Left lung (tissue), 10 donors: Measurements from ENCODE around the gene CSK. TPM values are rescaled to one million over a fixed set of nuclear protein-coding genes. Genes with fewer than 3 reads are reported as not detected.
A peak's percentile ranks its signal among the peaks of the same experiment; 100 is the strongest.

Source experiments
- ATAC-seq: fragments of 200-7000 bp; cut with Tn5 transposase; one replicate; pipeline ENCODE4 v1.9.1; 2020; ENCODE audit warnings: moderate library complexity
- DNase-seq, 4 donors: peaks; one replicate each; pipeline ENCODE4 v3.0.0-alpha.2; 2013 to 2020
- H3K27ac ChIP-seq, 2 donors: fragments of 200-600 bp; sonication (generic) in 1 of 2; one replicate each; pipeline versions ENCODE4 v1.5.0 to v1.8.0; 2020 to 2021
- H3K27me3 ChIP-seq, 2 donors: fragments of 200-600 bp; sonication (generic) in 1 of 2; one replicate each; pipeline versions ENCODE4 v1.5.0 to v1.8.0; 2020 to 2021
- H3K36me3 ChIP-seq, 2 donors: fragments of 200-600 bp; sonication (generic) in 1 of 2; one replicate each; pipeline versions ENCODE4 v1.5.0 to v1.8.0; 2020 to 2021
- H3K4me1 ChIP-seq, 2 donors: fragments of 200-600 bp; one replicate each; pipeline ENCODE4 v1.8.0; 2021
- H3K4me3 ChIP-seq, 2 donors: fragments of 200-600 bp; sonication (generic) in 1 of 2; one replicate each; pipeline versions ENCODE4 v1.5.0 to v1.8.0; 2020 to 2021; ENCODE audit warnings: mild to moderate bottlenecking in 1 of 2
- H3K9me3 ChIP-seq, 2 donors: fragments of 200-600 bp; sonication (generic) in 1 of 2; one replicate each; pipeline versions ENCODE4 v1.5.0 to v1.8.0; 2020 to 2021
- CTCF ChIP-seq, 2 donors: fragments of 200-600 bp; sonication (generic) in 1 of 2; IDR thresholded peaks; one replicate each; pipeline versions ENCODE4 v1.5.0 to v1.8.0; 2021; ENCODE audit warnings: antibody characterized with exemption in 2 of 2
- intact Hi-C, 2 donors: fragments of 100-400 bp; cut with DNase I; formaldehyde crosslinking; loops; one replicate each; pipeline versions ENCODE4 v1.11.2 to v1.14.2; 2022
- polyA plus RNA-seq, 6 donors: library from polyadenylated mRNA; unstranded; fragments of 120-200 nt; gene quantifications; one replicate each; pipeline ENCODE4 v1.2.1, GENCODE V29; 2013; ENCODE audit not compliant: insufficient read length in 6 of 6
- total RNA-seq, 2 donors: library from RNA; stranded (reverse); fragmentation: NEBNext Ultra II Directional; extraction: Animal tissue kit (Norgen Biotek cat#: 25700); gene quantifications; one replicate each; pipeline ENCODE4 v1.2.1, GENCODE V29; 2021
- donor health status: DM: no; HTN: yes; CAD: no.
- donor health status: DM: no; HTN: no; CAD: no.

The CSK gene
- total and polyA plus RNA-seq, 8 donors = 41.5 to 101 (median 49.7) TPM

- ATAC-seq (no peak), DNase-seq (peak in 1 of 4 donors; percentile 2)
- Histone ChIP-seq H3K9me3 (no peaks in the 10 kb centered on the region), H3K27me3 (peaks cover 0 to 4% of the 10 kb centered on the region in 2 donors), H3K4me1 (peaks cover 5 to 26% of the 10 kb centered on the region in 2 donors), H3K36me3 (no peaks in the 10 kb centered on the region), H3K27ac (no peak overlapping the region), H3K4me3 (no peak overlapping the region)
- no peak for TF ChIP-seq CTCF (IDR thresholded peaks at IDR 0.05)
- intact Hi-C loops = loop anchor here (2.0 to 10.0 kb wide), 3 partner anchors 135 to 183 kb away; no protein-coding TSS in a partner anchor
Measured at GRCh38 chr15:74769463-74770025, 12.3 kb upstream of the CSK start.

- Histone ChIP-seq H3K4me1 (peaks cover 5 to 34% of the 10 kb centered on the region in 2 donors), H3K27ac (no peak overlapping the region), H3K9me3 (no peaks in the 10 kb centered on the region), H3K27me3 (peaks cover 0 to 4% of the 10 kb centered on the region in 2 donors), H3K36me3 (no peaks in the 10 kb centered on the region), H3K4me3 (no peak overlapping the region)
- DNase-seq = peak in 1 of 4 donors; percentile 26
- ATAC-seq = no peak
- no peak for TF ChIP-seq CTCF (IDR thresholded peaks at IDR 0.05)
- intact Hi-C loops = loop anchor here in 1 of 2 donors (5.0 kb wide), 1 partner anchor 182 kb away; no protein-coding TSS in a partner anchor
Measured at GRCh38 chr15:74770211-74770903, 11.5 kb upstream of the CSK start.

- Histone ChIP-seq H3K9me3 (no peaks in the 10 kb centered on the region), H3K4me1 (peaks cover 14 to 63% of the 10 kb centered on the region in 2 donors), H3K27me3 (peaks cover 0 to 4% of the 10 kb centered on the region in 2 donors), H3K36me3 (no peaks in the 10 kb centered on the region), H3K4me3 (no peak overlapping the region), H3K27ac (no peak overlapping the region)
- TF ChIP-seq CTCF (IDR thresholded peaks at IDR 0.05) = no peak
- ATAC-seq = no peak
- peak in 1 of 4 donors; percentile 18 for DNase-seq
- intact Hi-C loops = loop anchor here in 1 of 2 donors (5.0 kb wide), 1 partner anchor 179 kb away; no protein-coding TSS in a partner anchor
Measured at GRCh38 chr15:74773329-74773728, 8.6 kb upstream of the CSK start.

GRCh38 chr15:74773731-74774252, 8.1 kb upstream of the CSK start:
- H3K4me1 ChIP-seq = peaks cover 9 to 64% of the 10 kb centered on the region in 2 donors
- DNase-seq = peak in 1 of 4 donors; percentile 12
- H3K27ac ChIP-seq = no peak overlapping the region
- H3K4me3 ChIP-seq = no peak overlapping the region
- intact Hi-C loops = loop anchor here in 1 of 2 donors (5.0 kb wide), 1 partner anchor 179 kb away; no protein-coding TSS in a partner anchor
- no peak for TF ChIP-seq CTCF (IDR thresholded peaks at IDR 0.05)
- no peaks in the 10 kb centered on the region for H3K36me3 ChIP-seq
- H3K27me3 ChIP-seq = peaks cover 0 to 4% of the 10 kb centered on the region in 2 donors
- no peak for ATAC-seq
- H3K9me3 ChIP-seq = no peaks in the 10 kb centered on the region

GRCh38 chr15:74775132-74775562, 6.7 kb upstream of the CSK start:
- Histone ChIP-seq H3K27ac (peak overlapping the region in 1 of 2 donors; percentile 91), H3K36me3 (no peaks in the 10 kb centered on the region), H3K4me3 (no peak overlapping the region), H3K9me3 (no peaks in the 10 kb centered on the region), H3K27me3 (no peaks in the 10 kb centered on the region), H3K4me1 (peaks cover 9 to 78% of the 10 kb centered on the region in 2 donors)
- DNase-seq (peak in 1 of 4 donors; percentile 80), ATAC-seq (no peak)
- TF ChIP-seq CTCF (IDR thresholded peaks at IDR 0.05) = no peak
- intact Hi-C loops = no loop called here
